Stimulated activated CD4-positive, alpha-beta T cell treated with anti-CD3 and anti-CD28 coated beads, Interleukin-4, amount 100 ng/mL, for 4 hours (primary cell): ENCODE results near the gene CFAP73.
"Not testable (repeated sequence)": the region's sequence is repeated elsewhere in the genome, so short reads cannot be mapped to it uniquely, and the experiment has no call there.

ENCODE experiments used
- DNase-seq, 2 experiments: peaks; one replicate each; pipeline ENCODE4 v3.0.0-alpha.2; 2020

Gene CFAP73

DNA sequence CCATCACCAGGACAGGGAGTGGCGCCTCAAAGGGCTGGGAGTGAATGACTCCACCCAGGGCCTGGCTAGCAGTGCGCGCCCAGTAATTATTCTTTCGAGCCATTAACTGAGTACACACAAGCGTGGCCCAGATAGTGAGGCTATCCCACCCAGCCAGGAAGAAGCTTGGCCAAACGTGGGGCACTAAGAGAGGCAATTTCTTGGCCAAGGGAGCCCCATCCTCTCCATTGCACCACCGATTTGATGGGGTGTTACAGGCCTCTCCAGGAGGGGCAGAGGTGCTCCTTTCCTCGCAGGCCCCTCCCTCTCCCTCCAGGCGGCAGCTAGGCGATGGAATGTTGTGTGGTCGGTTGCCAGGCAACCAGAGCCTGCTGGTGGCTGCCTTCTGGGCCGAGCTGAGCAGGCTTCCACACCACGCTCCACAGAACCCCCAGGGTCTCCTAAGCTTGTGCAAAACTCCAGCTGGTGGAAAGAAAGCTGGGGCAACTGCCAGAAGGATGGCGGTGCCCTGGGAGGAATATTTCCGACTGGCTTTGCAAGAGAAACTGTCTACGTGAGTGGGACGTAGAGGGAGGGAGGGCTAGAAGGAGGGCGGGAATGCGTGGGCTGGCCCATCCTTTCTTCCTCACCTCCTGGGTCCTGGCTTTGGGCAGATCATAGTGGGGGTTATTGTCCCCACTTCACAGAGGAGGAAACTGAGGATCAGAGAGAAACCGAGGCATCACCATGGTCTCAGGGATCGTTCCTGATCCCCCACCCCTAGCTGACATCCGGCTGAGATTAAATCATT lies at the start of gene CFAP73:
Gene CFAP73, plus strand, starts transcription at position 364 of the 790 bp plus-strand sequence. Its CDS starts 134 bp downstream, at position 498.
- no peak for DNase-seq

DNA sequence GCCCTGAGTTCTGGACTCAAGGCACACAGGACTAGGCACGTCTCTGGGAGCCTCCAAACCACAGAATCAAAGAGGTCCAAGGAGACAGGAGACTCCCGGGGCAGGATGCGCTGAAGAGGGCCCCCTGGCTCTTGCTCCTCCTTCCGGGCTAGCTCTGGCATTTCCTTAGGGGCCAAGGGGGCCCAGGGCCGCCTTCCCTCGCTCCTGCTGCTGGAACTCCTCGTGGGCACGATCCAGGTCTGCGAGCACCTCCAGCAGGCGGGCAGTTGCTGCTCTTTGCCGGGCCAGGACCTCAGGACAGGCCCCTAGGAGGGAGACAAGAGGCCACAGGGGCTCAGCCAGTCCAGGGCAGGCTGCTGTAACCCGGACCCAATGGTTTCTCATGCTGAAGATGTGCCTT lies 49.8 kb upstream of the CFAP73 start:
- DNase-seq: no peak

DNA sequence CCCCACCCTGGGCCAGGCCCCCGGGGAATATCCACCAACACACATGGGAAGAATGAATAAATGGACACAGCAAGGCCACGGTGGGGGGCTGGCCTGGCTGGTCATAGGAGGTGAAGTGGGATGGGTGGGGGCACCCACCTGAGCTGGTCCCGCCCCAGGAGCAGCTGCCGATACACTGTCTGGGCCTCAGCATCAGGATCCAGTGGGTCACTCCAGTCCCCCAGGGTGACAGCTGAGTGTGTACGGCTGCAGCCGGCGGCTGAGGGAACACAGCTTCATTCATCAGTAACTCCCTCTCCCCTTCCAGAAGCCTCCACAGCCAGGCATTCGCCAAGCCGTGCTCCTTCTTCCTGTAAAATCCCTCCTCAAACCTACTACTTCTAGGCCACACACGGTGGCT lies 47.8 kb upstream of the CFAP73 start:
- no peak for DNase-seq

DNA sequence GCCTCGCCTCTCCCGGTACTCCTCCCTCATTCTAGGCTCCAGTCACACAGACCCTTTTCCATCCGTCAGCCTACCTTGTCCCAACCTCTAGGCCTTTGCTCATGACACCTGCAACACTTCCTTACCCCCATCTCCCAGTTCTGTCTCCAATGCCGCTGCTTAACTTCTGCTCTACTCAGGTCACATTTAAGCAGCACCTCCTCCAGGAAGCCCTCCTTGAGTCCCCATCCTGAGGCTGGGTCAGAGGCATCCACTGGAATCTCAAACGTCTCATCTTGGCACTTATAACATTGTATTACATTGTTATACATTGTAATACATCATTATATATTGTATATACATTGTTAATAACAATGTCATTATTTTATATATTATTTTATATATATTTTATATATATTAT lies 46.7 kb upstream of the CFAP73 start:
- no peak for DNase-seq

DNA sequence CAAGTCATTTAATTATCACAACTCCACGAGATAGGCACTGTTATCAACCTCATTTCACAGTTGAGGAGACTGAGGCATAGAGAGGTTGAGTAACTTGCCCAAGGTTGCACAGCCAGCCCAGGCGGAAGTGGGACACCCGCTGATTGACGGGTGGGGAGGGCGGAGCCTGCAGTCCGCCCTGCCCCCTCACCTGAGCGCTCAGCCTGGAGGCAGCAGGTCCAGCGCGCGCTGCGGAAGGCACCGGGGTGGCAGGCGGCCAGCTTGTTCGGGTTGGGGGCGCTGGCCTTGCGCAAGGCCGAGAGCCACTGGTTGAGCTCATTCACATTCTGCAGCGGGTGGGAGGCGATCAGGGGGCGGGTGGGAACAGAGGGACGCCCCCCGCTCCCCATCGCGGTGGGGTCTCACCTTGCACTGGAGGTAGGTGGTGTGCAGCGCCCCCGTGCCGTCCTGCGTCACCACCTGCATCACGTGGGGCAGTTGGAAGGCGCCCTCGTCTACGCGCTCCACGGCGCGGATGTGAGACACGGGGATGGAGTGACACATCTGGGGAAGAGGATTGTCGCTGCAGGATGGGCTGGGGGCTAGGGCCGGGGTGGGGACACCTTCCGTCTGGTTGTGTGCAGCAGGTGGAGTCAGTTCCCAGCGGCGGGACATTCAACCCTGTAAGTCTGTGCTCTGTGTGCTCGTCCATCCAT lies 45.6 kb upstream of the CFAP73 start:
- peak; percentile 62 to 68 for DNase-seq

DNA sequence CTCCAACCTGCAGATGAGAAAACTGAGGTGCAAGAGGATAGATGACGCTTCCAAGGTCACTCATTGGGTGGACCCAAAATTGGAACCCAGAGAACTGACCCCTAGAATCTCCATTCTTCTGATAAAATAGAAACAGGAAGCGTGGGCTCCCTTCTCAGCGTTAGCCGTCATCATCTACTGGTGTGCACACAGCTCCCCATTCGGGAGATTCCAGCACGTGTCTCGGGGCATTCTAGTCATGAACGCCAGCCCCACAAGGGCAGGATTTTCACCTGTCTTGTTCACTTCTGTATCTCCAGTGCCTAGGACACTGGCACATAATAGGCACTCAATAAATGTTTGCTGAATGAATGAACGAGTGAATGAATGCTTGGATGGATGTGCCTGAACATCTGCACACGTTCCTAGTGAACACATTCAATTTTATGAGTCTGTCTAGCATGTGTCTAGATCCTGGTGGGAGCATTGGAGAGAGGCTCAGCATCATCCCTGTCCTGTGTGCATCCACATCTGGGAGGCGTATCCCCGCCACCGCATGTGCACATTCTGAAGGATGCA lies 44.5 kb upstream of the CFAP73 start:
- no peak for DNase-seq

DNA sequence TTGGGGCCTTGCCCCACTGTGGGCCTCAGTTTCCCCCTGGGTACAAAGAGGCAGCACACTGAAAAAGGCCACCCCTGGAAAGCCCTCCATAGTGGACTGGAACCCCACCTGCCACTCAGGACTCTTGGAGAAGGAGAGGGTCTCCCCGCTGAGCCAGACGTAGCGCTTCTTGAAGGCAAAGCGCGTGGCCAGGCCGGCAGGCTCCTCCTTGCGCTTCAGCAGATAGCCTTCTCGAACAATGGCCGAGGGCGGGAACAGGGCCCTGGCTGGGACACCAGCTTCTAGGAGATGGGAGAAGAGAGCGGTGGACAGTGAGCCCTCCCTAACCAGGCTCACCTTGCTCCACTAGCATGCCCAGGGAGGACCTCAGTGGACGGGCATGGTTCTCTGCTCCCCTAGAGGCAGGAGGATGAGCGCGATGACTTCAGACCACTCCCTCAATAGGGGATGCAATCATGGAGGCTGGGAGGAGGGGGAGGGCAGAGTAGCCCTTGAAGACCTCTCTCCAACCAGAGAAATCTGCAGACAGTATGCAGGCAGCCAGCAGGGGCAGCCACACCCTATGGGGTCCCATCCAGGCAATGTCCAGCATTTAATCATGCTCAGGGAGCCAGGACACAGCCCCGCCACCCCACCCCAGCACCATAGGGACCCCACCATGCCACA lies 43.8 kb upstream of the CFAP73 start:
- no peak for DNase-seq

DNA sequence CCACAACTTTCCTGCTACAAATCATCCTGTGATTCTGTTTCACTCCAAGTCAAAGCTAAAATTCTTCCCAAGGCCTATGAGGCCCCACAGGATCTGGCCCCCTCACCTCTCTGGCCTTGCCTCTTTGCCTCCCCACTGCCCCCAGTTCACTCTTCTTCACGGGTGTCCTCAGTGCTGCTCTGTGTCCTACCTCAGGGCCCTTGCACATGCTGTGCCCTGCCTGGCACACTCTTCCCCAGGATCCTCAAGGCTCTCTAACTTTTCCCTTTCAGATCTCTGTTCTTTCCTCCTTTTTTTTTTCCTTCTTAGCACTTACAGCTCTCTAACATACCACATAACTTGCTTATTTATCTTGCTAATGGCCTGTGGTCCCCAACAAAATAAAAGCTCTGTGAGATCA lies 43.2 kb upstream of the CFAP73 start:
- DNase-seq: no peak

DNA sequence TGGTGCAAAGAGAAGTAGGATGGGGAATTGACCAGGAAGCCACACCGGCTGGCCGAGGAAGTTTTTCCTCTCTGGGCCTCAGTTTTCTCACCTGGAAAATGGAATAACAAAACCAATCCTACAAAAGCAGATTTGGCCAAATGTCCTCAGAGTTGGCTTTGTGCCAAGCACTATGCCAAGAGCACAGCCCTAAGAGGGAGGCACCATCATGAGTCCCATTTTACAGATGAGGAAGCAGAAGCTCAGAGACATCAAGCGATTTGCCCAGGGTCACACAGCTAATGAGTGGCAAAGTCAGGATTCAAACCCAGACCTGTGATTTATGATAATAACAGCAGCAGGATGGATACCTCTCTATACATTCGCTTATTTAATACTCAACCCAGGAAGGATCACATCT lies 41.2 kb upstream of the CFAP73 start:
- DNase-seq: no peak

DNA sequence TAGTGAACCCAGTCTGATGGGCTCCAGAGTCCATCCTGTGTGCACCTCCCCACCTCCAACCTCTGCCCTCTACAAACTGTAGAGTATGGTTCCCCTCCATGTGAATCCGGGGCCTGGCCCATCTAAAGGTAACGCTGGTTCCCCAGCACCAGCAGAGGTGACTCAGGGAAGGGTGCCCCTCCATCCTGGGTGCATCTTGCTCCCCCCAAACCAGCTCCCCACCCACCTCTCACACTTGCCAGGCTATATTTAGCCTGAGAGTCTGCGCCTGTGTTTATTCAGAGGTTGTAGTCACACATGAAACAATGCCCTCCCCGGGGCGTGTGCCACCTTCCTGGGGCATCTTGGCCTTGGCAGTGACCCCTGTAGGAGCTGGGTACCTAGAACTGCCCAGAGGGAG lies 40.2 kb upstream of the CFAP73 start:
- DNase-seq: no peak

DNA sequence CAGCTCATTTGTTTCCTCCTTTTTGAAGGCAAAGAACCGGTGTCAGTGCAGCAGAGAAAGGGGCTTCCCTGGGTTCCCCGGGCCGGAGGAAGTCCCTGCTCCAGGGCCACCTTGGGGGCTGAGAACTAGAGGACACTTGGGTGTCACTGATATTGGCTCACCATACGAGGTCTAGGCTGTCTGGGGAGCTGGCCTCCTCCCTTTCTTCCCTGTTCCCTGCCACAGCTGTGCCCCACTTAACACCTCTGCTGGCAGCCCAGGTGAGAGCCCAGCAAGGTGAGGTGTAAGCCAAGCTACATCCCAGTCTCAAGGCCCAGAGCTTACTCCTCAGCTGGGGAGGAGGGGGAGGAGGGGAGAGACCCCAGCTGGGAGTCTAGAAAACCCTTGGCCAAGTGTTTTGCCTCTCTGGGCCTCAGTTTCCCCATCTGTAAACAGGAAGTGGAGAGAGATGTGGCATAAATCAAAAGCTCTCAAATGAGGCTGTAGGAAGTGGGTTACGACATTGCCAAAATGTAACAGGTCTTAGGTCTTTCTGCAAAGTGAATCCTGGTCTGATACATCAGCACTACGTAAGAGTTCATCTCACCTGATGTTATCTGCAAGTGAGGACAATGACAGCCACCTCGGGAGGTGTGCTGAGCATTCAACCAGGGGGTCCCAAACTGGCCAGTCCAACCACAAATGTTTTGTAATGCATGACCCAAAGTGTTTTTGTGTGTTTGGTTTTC lies 39.5 kb upstream of the CFAP73 start:
- DNase-seq: no peak

DNA sequence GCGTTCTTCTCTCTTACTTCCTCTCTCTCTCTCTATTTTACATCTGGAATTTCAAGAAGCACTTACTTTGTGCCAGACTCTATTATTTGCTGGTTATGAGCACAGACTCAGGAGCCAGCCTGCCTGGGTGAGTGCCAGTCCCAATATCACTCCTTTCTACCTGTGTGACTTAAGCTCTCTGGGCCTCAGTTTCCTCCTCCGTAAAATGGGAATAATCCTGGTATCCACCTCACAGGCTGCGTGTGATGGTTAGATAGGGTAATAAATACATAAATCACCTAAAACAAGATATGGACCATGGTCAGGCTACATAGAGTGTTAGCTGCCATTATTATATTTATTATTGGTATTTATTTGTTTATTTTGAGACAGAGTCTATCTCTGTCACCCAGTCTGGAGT lies 38.3 kb upstream of the CFAP73 start:
- DNase-seq: no peak

DNA sequence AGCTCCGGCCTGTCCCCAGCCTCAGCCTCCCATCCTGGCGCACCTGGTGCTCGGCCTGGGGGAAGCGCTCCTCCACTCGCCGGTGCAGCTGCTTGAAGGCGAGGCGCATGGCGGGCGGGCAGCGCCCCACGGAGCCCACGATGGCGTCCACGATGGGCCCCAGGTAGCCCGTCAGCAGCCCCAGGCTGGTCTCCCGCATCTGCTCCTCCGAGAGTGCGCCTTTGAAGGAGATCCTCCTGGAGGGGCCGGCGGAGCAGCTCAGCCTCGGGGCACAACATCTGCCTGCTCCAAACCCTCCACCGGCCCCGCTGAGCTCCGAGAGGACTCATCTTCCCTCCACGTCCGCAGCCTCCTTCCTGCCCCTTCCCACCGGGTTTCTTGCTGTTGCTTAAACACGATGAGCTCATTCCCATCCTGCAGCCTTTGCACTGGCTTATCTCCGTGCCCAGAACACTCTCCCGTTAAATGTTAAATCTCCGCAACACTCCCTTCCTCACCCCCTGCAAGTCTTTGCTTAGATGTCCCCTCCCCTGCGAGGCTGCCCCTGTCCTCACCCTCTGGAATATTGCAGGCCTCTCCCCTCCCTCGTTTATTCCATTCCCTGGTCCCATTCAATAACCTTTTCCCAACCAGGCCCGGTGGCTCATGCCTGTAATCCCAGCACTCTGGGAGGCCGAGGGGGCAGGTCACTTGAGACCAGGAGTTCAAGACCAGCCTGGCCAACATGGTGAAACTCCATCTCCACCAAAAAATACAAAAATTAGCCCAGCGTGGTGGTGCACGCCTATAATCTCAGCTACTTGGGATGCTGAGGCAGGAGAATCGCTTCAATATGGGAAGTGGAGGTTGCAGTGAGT lies 37.3 kb upstream of the CFAP73 start:
- no peak for DNase-seq

DNA sequence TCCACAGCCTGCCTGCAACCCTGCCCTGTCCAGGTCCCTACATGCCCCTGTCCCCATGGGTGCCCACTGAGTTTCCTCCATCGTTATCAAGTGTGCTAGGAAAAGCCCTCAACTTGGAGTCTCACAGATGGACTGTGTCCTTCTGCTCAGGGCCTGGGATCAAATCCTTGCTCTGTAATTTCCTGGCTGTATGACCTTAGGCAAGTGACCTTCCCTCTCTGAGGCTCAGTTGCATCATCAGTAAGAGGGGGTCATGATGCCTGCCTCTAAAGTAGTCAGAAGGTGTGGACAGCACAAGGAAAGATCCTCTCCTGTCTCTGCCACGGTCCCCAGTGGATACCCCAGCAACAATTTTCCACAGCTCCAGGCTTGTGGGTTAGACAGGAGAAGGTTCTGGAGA lies 36.1 kb upstream of the CFAP73 start:
- DNase-seq: no peak

DNA sequence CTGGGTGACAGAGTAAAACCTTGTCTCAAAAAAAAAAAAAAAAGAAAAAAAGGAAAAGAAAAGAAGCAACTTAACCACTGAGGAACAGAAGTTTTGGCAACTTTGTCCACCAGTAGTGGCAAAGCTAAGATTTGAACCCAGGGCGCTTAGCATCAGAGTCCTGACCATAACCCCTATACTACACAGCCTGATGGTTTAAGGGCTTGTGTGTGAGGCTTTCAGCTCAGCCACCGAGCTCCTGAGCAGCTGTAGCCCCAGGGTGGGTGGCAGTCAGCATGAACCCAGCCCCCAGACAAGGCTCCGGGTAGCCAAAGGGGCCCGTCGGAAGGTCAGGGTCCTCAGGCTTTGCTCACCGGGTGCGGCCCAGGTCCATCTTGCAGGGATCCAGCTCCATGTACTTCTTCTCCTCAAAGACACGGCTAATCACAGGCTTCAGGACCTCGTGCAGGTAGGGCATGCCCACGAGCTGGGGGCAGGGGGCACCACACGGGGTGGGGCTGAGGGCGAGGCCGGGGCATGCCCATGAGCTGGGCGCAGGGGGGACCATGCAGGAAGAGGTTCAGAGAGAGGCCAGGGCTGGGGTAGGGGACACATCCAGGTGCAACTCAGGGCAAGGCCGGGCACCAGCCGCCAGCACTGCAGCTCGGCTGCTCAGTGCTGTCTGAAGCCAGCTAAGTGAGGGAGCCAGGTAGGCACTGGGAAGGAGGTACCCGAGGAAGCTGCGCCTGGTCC lies 34.9 kb upstream of the CFAP73 start:
- no peak for DNase-seq

DNA sequence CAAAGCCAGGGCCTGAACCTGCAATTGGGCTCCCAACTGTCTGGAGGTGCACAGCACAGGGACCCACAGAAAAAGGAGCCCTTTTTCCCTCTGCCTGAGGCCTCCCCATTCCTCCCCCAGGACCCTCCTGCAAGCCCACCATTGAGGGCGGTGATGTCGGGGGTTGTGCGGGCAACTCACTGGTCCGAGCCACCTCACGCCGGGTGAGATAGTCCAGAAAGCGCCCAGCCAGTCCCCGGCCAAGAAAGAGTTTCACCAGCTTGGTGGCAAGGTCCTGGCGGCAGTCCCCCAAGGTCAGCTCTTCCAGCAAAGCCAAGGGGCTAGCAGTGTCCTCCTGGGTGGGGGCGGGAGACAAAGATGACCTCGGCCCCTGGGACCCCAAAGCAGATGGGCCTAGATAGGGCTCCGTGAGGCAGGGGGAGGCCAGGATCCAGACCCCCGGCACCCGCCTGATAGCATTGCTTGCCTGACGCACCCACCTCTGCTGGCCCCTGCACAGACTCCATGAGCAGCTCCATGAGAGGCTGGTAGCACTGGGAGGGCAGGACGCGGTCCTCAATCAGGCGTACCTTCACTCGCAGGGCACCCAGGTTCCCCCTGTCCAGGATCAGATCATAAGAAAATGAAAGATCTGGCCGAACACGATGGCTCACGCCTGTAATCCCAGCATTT lies 33.9 kb upstream of the CFAP73 start:
- DNase-seq: no peak

DNA sequence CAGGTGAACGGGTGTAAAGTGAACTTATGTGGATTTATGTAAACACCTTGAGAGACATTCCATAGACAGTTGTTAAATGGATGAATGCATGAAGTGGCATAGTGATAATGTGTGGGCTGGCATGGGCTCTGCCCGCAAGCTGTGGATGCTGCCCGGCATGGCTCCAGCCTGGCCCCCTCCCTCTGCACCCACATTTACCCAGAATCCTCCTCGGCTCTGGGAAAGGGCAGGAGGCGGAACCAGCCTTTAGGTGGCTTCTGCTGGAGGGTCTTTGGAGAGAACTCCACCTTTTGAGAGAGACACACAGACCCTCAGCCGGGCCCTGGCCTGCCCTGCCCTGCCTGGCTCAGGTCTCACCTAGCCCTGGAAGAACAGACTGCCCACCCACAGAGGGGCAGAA lies 32.6 kb upstream of the CFAP73 start:
- no peak for DNase-seq

DNA sequence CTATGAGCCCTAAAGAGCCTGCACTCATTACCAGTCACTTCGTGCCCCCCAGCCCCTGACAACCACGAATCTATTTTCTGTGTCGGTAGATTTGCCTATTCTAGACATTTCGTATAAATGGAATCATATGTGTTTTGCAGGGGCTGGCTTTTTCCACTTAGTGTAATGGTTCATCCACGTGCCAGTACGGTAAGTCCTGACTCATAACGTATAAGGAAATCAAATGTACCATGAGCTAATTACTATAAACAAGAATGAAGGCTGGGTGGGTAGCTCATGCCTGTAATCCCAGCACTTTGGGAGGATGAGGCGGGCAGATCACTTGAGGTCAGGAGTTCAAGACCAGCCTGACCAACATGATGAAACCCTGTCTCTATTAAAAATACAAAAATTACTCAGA lies 31.8 kb upstream of the CFAP73 start:
- not testable (repeated sequence) for DNase-seq

DNA sequence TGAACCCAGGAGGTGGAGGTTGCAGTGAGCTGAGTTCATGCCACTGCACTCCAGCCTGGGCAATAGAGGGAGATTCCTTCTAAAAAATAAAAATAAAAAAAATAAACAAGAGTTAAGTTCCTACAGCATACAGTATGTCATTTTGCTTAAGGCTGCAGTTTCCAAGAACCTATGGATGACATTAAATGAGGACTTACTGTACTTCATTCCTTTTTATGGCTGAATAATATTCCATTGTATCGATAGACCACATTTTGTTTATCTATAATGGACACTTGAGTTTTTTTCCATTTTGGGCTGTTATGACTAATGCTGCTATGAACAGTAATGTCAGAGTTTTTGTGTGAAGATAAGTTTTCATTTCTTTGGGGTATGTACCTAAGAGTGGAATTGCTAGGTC lies 31.4 kb upstream of the CFAP73 start:
- DNase-seq: no peak

DNA sequence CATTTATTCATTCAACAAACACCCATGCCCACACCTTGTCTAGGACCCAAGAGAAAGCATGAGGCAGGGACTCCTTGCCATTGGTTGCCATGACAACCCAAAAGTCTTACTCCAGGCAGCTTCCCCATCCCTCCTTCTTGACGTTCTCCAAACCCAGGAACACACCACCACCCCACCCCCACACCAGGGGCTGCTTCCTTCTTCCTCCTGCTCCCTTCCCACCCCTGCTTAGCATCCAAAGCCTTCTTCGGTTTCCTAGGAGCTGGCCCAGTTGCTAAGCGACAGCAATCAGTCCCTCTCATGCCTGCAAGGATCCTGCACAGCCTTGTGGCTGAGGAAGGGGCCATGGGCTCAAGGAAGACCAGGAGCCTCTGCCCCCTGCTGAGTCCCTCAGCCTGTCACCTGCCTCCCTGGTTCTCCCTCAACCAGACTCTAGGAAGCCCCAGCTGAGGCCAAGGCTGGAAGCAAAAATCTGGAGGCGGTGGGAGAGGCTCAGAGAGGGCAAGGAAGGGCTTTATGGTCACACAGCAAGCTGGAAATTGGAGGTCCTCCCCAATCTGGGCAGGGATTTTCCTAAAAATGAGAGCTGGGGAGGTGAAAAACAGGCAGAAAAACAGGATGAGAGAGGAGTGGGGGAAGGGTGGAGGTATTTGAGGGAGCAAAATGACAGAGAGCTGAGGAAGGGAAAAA lies 29.4 kb upstream of the CFAP73 start:
- no peak for DNase-seq
